Right renal cortex interstitium (tissue), 3 donors: ENCODE results near the gene TMED5. TPM values are rescaled to one million over a fixed set of nuclear protein-coding genes. Genes with fewer than 3 reads are reported as not detected.
"Not testable (repeated sequence)": the region's sequence is repeated elsewhere in the genome, so short reads cannot be mapped to it uniquely, and the experiment has no call there.

Source experiments
- DNase-seq, 3 donors: peaks; one replicate each; pipeline ENCODE4 v3.0.0-alpha.2; 2013; ENCODE audit warnings: low read depth in 3 of 3, low spot score in 2 of 3
- polyA plus RNA-seq, 3 donors: library from polyadenylated mRNA; unstranded; fragments of 120-200 nt; gene quantifications; one replicate each; pipeline ENCODE4 v1.2.1, GENCODE V29; 2013; ENCODE audit not compliant: insufficient read length in 3 of 3

The TMED5 gene
- polyA plus RNA-seq, 3 donors: 92.4 to 104 (median 92.9) TPM

- DNase-seq: not testable (repeated sequence)
Observed at GRCh38 chr1:93174638-93175037, 5.6 kb downstream of the TMED5 start.

- DNase-seq: no peak
Observed at GRCh38 chr1:93172778-93173177, 7.4 kb downstream of the TMED5 start.

- no peak for DNase-seq
Observed at GRCh38 chr1:93171549-93172034, 8.6 kb downstream of the TMED5 start.

DNA sequence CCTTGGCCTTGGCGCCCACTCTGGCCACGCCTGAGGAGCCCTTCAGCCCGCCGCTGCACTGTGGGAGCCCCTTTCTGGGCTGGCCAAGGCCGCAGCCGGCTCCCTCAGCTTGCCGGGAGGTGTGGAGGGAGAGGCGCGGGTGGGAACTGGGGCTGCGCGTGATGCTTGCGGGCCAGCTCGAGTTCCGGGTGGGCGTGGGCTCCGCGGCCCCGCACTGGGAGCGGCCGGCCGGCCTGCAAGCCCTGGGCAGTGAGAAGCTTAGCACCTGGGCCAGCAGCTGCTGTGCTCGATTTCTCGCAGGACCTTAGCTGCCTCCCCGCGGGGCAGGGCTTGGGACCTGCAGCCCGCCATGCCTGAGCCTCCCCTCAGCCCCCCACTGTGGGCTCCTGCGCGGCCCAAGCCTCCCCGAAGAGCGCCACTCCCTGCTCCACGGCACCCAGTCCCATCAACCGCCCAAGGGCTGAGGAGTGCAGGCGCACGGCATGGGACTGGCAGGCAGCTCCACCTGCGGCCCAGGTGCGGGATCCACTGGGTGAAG, 10.0 kb downstream of the TMED5 start:
- not testable (repeated sequence) for DNase-seq

GRCh38 chr1:93167006-93167405, 13.2 kb downstream of the TMED5 start:
- DNase-seq: no peak

- DNase-seq: not testable (repeated sequence)
Observed at GRCh38 chr1:93165895-93166294, 14.3 kb downstream of the TMED5 start.

DNA sequence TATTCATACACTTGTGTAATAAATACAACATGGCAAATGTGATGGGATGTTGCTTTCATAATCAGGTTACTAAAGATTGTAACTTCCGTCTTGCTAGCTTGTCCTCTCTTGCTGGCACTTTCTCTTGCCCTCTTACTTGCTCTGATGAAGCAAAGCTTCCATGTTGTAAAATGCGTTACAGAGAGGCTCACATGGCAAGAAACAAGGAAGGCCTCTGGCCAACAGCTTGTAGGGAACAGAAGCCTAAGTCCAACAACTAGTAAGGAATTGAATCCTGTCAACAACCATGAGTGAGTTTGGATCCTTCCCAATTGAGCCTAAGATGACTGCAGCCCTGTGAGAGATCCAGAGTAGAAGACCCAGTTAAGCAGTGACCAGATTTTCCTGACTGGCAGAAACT, 15.4 kb downstream of the TMED5 start:
- no peak for DNase-seq

GRCh38 chr1:93163314-93163713, 16.9 kb downstream of the TMED5 start:
- not testable (repeated sequence) for DNase-seq

DNA sequence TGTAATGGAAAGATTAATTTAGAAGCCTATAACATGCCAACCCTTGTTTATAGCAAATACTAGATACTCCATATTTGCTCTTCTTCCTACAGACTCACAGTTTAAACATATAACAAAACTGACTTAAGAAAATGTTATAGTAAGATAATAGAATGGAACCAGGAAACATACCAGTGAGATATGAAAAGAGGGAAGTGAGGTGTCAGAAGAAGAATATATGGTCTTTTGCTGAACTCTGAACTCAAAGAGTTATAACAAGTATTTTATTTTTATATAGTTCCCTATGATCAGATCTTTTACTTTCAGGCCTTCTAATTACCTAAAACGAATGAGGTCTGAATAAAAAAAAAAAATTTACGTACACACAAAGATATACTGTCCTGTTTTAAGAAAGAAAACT, 20.9 kb downstream of the TMED5 start:
- DNase-seq: no peak

DNA sequence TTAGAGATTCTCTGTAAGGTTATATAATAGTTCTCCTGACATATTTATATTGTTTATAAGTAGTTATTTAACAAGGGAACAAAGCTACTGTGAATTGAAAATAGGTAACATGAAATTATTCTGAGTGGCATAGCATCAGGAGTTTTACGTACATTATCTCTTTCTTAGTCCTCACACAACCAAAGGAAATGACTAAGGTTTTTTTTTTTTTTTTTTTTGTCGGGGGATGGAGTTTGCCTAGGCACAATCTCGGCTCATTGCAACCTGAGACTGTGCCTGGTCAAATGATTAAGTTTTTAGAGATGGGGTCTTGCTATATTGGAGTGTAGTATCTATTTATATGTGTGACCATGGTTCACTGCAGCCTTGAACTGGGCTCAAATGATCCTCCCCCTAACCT, 24.9 kb downstream of the TMED5 start:
- no peak for DNase-seq

DNA sequence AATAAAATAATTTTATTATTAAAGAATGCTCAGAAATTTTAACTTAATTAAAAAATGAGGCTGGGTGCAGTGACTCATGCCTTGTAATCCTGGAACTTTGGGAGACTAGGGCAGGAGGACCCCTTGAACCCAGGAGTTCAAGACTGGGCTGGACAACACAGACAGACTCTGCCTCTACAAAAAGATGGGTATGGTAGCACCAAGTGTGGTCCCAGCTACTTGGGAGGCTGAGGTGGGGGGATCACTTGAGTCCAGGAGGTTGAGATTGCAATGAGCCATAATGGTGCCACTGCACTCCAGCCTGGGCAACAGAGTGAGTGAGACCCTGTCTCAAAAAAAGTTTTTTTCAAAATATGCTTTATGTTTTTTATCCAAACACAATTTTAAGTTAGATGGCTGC, 25.3 kb downstream of the TMED5 start:
- no peak for DNase-seq

- DNase-seq: no peak
Observed at GRCh38 chr1:93152835-93153234, 27.4 kb downstream of the TMED5 start.

- no peak for DNase-seq
Observed at GRCh38 chr1:93151474-93151873, 28.7 kb downstream of the TMED5 start.

DNA sequence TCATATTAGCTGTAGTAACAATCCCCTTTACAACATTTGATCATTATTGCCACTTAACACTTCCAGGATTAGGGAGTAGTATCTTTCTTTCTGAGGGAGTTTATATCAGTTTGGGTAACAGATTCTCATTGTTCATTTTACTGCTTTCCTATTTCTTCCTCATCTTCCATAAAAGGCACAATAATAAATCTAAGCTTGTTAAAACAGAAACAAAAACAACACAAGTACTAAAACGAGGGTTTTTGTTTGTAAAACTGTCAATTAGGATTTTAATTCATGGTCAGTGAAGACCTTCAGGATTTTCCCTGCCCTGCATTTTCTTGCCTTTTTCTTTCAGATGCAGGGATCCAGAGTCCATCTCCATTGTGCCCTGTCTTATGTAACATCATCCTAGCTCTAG, 29.5 kb downstream of the TMED5 start:
- no peak for DNase-seq

DNA sequence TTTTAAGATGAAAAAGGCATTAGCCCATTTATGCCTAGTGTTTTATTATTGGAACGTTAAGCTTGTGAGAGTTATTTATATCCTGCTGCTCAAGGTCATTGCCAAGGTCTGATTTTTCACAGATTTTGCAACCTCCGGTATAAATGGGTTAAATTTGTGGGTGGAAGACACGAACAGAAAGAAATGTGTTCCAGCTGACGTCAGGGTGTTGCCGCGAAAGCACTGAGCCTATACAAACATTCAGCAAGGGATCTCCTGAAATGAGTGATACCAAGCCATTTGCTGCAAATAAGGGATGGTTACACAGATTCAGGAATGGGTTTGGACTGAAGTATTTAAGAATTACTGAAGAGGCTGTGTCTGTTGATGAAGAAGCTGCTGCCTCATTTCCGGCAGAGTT, 32.2 kb downstream of the TMED5 start:
- no peak for DNase-seq

DNA sequence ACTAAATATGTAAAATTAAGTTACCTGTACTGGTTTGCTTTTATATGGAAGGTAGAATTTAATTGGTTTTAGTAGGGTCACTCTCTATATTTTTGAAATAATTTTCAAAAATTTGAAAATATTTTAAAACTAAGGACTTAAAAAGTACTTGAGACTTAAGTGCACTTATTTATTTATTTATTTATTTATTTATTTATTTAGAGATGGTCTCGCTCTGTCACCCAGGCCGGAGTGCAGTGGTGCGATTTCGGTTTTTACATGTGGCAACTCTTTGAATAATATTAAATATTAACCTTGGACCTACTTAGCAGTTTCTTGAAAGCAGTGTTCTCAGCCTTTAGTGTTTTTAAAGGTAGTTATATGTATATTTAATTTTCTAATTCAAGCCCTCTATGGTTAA, 36.4 kb downstream of the TMED5 start:
- no peak for DNase-seq

- DNase-seq: no peak
Observed at GRCh38 chr1:93143136-93143535, 37.1 kb downstream of the TMED5 start.

DNA sequence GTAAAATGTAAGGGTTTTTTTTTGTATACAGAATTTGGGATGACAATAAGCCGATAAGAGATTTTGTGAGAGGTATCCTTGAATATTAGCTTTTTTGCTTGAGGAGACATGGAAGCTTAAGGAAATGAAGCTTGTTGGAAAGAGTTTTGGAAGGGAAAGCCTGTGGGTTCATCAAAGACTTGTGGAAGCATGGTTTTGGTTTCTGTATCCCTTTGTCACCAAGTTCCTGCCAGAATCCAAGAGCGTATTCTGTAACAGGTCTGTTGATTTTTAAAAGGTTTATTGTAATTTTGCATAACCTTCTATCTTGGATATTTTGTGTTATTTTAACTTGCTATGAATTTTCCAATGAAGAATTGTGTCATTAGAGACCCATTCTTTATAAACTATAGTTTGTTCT, 38.1 kb downstream of the TMED5 start:
- DNase-seq: no peak

DNA sequence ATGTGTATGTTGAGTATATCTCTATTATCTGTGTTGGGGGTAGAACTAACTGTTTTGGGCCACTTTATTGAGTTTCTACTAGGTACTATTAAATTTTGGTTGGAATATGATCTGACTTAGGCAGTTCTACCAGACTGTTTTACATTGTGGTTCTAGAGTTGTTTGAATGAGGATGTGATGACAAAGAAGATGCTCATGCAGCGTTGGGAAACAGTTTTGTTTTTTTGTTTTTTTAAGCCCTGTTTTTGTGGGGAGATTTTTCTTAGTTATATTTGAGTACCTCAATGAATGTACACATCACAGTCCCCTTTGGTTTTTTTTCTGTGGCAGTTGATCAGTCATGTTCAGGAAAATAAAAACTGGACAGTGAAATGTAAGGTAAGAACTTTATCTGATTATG, 40.1 kb downstream of the TMED5 start:
- no peak for DNase-seq

DNA sequence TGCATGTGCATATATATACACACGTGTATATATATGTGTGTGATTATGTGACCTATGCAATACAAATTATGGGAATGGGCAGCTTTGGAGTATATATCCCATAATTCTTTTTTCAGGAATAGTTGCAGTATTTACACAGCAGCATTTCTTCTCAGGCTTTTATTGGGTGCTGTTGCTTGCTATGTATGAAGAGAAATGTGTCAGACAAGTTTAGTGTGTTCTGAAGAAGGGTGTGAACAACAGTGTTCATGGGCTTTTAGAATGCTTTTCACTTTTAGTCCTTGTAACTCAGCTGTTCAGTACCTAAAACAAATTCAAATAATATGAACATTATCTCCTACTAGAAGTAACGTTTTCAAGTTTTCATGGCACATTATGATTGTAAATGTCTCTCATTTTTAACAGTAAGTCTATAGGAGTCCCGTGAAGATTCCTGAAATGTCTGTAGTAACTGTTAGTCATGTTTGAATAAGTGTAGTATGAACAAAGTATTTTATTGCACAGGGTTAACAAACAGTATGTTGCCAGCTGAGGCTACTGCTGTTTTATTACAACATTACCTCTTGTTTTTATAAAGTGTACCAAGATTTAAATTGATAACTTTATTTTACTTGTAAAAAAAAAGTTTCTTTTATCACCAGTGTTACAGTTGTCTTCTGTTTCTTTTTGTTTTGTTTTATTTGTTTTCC, 42.5 kb downstream of the TMED5 start:
- no peak for DNase-seq

- DNase-seq: no peak
Observed at GRCh38 chr1:93136445-93136844, 43.8 kb downstream of the TMED5 start.

- no peak for DNase-seq
Observed at GRCh38 chr1:93132638-93133037, 47.6 kb downstream of the TMED5 start.
